ENCODE measurements around the gene HRG. TPM values are rescaled to one million over a fixed set of nuclear protein-coding genes. Genes with fewer than 3 reads are reported as not detected.

The HRG gene
- total and polyA plus RNA-seq, 2 of the 8 experiments (the other 6 are each of a cell fraction or from before 2014, with no cell fraction given), result 0.03 to 0.15 TPM

GRCh38 chr3:186627852-186628414 lies 37.9 kb upstream of the HRG start:
- WGBS, 2 experiments (ENCODE audit: extremely low coverage in 1 of 2, insufficient coverage in 1 of 2, insufficient read length in 1 of 2, insufficient replicate concordance in 2 of 2, low coverage in 1 of 2, low lambda C conversion rate in 2 of 2, missing lambda C conversion rate in 1 of 2), result 94 to 100% methylated on average over 2 to 7 of the region's 7 CpGs
- Histone ChIP-seq H3K4ac (replicated peaks; ENCODE audit: insufficient read length, low read depth, low read length) (no peak overlapping the region), H3K4me1 (replicated peaks in 1 of 4; ENCODE audit: control insufficient read depth in 3 of 4, insufficient read depth in 4 of 4, low read length in 3 of 4) (no peaks in the 10 kb centered on the region), H4K91ac (replicated peaks; ENCODE audit: insufficient read length, low read length) (no peak overlapping the region), H2AK5ac (ENCODE audit: low read depth, low read length) (no peak overlapping the region), H4K20me1 (replicated peaks in 1 of 2; ENCODE audit: control insufficient read depth in 1 of 2, insufficient read depth in 2 of 2, low read length in 2 of 2) (no peaks in the 10 kb centered on the region), H3K4me2 (ENCODE audit: insufficient read depth in 1 of 2, low read depth in 2 of 2, low read length in 2 of 2) (no peak overlapping the region), H3K23ac (ENCODE audit: insufficient read length) (no peak overlapping the region), H4K5ac (ENCODE audit: insufficient read length, low read depth, low read length) (no peak overlapping the region), H3K27me3 (replicated peaks in 1 of 4; ENCODE audit: control insufficient read depth in 3 of 4, extremely low read depth in 1 of 4, insufficient read depth in 3 of 4, low read length in 3 of 4) (no peaks in the 10 kb centered on the region), H3K79me2 (ENCODE audit: control insufficient read depth in 1 of 2, insufficient read depth in 2 of 2, low read length in 2 of 2) (no peaks in the 10 kb centered on the region), H3K79me1 (ENCODE audit: low read depth, low read length) (no peaks in the 10 kb centered on the region), H3K18ac (ENCODE audit: extremely low read depth, low read length) (no peak overlapping the region), H3K56ac (replicated peaks; ENCODE audit: insufficient read length, low read depth, low read length) (no peak overlapping the region), H3K9ac (replicated peaks in 1 of 4; ENCODE audit: extremely low read depth in 1 of 4, low read depth in 3 of 4, low read length in 3 of 4) (no peak overlapping the region), H2BK5ac (ENCODE audit: low read depth, low read length) (no peak overlapping the region), H2AFZ (ENCODE audit: low read length) (no peak overlapping the region), H3K14ac (ENCODE audit: insufficient read length) (no peak overlapping the region), H3K23me2 (ENCODE audit: low read depth, low read length) (peaks cover 3% of the 10 kb centered on the region; the same call in 1 of the 2 replicates), H2BK120ac (replicated peaks; ENCODE audit: low read depth, low read length) (no peak overlapping the region), H2BK12ac (ENCODE audit: low read depth, low read length) (no peak overlapping the region), H2BK20ac (ENCODE audit: low read length) (no peak overlapping the region), H3K36me3 (ENCODE audit: control insufficient read depth in 2 of 4, insufficient read depth in 4 of 4, low read length in 3 of 4) (no peaks in the 10 kb centered on the region), H4K8ac (ENCODE audit: extremely low read depth, insufficient read depth, low read length) (no peak overlapping the region), H3K9me3 (ENCODE audit: insufficient read depth in 2 of 2, low read depth in 1 of 2, low read length in 1 of 2) (no peaks in the 10 kb centered on the region), H3K4me3 (ENCODE audit: extremely low read depth in 1 of 4, insufficient read depth in 2 of 4, low read depth in 3 of 4, low read length in 4 of 4) (no peak overlapping the region), H2BK15ac (ENCODE audit: low read length) (no peak overlapping the region), H3K27ac (ENCODE audit: low read depth, low read length) (no peak overlapping the region)
- no peak for FAIRE-seq
- ChIA-PET POLR2A (ENCODE audit: partially characterized antibody) (no interaction called here), CTCF (ENCODE audit: partially characterized antibody) (interaction anchor here (6.1 kb wide), 1 partner anchor 13 kb away, joined by 67 read pairs; the partner anchor contains the start of gene AHSG)
- DNase-seq (ENCODE audit: low read depth in 1 of 2, low spot score in 2 of 2), result no peak
